Germinal center (tissue), 1 donor: ENCODE data around the gene PAK3.

Experiments used
- DNase-seq: peaks from one replicate; pipeline ENCODE4 v3.0.0; 2012; ENCODE audit warnings: mixed read lengths, low spot score

PAK3 gene

DNA sequence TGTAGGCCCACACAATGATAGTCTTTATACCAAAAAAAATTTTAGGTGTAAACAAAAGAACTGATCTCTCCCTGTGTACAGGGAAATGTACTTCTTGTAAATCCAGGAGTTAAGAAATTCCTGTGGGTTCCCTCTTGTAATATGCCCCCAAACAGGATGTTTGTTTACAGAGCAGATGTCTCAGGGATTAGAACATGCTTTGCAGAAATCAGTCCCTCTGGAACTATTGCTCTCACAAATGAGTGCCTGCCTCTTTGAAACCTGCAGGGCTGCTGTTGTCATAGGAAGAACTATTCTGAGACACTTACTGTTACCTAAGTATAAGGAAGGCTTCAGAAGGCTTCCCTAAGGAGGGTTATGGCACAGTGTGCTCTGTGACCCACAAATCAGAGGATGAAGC lies 35.6 kb downstream of the PAK3 start:
- DNase-seq = no peak

DNA sequence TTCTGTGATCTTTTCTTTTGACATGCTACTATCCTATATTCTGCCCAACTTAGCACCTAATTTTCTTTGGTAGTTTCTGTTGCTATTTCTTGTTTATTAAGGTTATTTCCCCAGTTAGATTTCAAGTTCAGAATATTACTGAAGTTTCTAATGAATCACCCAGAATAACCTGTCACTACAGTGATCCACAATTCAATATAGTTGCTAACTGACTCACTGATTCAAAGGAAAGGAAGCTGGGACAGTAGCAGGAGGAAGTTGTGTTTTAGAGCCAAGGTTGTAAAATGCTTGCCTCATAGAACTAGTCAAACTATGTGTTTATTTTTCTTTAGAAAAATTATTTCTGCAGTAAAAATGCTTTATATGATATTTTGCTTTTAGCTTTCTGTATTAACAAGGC lies 37.4 kb downstream of the PAK3 start:
- no peak for DNase-seq

DNA sequence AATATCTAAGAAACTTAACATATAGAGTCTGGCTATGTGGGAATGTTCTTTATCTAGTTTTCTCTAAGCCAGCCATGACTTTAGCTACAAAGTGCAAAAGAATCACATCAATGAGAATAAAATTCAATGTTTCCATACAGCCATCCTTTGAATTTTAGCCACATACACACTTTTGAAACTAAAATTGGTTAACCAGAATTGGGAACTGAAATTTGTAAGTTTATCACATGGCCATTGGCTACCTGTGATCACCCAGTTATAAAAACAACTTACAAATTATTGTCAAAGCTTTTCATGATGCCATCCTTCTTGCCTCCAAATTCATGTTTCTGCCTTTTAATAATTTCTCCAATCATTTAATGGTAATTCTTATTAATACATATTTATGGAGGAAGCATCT lies 49.9 kb downstream of the PAK3 start:
- no peak for DNase-seq

DNA sequence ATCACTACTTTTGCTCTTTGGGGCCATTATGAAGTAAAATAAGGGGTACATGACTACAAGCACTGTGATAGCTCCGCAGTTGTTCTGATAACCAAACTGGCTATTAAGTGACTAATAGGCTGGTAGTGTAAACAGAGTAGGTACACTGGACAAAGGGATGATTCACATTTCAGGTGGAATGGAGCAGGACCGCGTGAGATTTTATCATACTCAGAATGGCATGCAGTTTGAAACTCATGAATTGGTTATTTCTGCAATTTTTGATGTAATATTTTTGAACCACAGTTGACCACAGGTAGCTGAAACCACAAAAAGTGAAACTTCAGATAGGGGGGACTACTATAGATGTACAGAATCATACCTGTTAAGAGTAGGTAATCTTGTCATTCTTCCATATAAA lies 55.8 kb downstream of the PAK3 start:
- no peak for DNase-seq

DNA sequence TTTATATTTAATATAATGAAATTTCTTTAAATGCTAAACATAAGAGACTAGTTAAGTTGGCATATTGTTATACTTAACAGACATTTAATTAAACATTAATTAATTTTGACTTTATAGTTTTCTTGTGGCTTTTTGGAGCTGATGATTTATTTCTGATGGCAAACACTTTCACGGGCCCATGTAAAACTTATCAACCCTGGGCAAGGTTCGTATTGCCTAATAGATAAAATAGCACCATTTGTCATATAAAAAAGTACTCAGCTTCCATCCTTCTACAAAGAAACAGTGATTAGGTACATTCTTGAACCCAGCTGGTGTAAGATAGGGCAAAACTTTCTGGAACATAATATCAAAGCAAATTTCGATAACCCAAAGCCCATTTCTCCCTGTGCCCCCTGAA lies 63.2 kb downstream of the PAK3 start:
- no peak for DNase-seq

DNA sequence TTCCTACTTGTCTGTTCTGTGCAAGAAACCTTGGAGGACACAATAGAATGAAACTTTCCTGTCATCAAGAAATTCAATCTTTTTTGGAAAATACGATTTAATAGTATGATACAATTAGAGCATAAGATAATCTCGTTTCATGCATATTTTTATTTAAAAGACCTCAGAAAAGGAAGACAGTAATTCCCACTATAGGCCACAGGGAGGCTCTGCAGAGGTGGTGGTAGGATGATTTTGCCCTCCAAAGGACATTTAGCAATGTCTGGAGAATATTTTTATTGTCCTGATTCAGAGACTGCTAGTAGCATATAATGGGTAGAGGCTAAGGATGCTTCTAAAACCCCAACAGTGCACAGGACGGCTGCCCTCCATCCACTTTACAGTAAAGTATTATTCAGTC lies 68.7 kb downstream of the PAK3 start:
- DNase-seq = no peak

DNA sequence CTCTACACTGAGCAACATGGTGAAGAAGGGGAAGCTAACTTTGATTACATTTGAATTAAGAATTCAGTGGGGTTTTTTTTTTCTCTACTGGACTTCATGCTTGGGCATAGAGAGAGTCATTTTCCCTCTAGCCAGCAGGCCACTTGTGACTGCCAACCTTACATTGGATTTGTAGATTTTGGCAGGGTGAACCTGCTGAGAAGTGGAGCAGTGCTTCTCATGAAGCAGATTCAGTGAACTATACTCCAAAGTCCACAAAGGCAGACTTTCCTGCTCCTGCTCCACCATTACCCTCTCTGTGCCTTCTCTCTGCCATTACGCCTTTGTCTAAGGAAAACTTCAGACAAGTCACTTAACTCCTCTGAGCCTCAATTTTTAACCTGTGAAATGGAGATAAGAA lies 69.9 kb downstream of the PAK3 start:
- DNase-seq = no peak

DNA sequence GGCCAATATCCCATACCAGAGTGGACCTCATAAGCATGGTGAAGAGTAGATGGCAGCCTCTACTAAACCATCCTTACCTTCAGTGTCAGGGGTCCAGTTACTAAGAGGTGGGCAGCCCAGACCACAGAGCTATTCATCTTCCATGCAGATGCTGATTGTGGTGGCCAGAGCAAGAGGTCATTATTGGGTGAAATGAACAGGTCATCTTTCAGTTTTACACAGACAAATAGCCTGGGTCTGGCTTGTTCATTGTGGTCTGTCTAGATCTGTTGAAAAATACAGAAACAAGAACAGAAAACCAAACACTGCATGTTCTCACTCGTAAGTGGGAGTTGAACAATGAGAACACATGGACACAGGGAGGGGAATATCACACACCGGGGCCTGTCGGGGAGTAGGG lies 71.3 kb downstream of the PAK3 start:
- no peak for DNase-seq

DNA sequence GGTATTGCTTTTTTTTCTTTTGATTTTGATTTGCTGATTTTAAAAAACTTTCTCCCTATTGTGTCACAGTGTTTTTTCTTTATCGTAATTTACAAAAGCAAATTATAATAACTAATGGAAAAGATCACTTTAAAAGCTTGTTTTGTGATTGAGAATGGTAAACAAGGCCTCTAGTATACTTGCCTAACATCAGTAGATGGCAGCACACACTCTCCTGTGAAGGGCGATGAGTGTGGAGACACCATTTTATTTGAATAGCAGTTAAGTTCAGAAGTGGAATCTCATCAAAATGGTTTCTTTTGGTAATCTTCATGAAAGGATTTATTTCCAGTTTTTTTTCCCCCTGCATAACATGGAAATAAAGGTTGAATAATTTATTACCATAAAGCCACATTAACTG lies 72.3 kb downstream of the PAK3 start:
- DNase-seq = no peak

DNA sequence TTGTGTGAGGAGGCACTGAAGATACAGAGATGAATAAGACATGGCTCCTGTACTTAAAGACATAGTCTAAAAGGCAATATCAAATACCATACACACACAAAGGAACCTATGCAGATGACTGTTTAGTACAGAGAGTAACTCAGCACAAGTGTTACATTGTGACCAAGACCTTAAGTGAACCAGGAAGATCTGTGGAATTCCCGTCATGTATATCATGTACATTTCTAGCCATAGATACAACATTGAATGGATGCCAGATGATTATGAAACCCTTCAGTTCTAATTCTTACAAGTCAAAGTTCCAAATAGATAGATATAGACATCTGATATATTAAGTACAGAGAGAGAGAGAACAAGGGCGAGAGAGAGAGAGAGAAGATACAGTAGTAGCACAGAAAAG lies 73.2 kb downstream of the PAK3 start:
- DNase-seq = no peak

DNA sequence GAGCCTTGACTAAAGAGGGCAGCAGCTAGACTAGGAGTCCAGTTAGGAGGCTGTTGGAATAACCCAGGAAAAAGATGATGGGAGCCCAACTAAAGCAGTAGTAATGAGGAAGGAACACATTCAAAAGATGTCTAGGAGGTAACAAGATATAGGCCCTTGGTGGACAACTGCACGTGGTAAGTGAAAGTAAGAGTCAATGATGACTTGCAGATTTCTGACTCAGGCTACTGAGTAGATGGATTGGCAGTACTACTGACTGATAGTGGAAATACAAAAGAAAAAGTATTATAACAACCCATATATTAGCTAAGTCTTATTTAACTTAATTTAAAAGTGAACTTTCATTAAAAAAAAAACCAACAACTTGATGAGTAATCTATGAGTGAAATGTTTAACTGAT lies 74.0 kb downstream of the PAK3 start:
- no peak for DNase-seq

DNA sequence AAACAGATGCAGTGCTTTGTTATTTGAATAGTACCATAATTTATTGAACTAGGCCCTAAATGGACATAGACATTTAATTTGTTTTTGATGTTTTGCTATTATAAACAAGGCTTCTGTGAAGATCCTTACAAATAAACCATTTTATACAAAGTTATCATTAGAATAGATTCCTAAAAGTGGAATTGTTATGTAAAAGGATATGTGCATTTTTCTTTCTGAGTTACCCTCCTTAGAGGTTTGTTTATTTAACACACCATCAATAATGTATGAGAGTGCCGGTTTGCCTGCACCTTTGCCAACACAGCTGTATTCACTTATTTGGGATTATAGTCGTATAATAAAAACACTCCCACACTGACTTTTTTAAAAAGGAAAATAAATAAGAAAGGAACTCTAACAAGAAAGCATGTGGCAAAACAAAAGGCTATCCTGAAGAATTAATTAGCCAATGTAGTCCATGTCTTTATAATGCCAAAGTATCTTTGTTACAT lies 84.8 kb downstream of the PAK3 start:
- DNase-seq = no peak

DNA sequence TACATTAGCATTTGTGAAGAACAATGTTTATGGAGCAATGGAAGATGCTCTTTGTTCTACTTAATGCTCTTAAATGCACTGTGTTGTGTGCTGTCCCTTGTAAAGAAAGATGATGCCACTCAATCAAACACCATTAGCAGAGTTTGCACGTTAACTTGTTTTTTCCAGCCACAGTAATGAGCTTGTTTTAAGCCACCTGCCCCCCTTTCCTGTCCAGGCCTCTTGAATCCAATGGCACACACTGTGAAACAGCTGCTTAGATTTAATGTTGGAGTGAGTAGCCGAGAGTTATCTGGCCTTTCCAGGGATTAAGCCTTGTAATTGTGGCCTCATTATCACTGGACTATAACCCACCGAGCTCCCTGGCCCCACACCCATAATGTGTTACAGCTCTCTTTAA lies 86.0 kb downstream of the PAK3 start:
- no peak for DNase-seq

DNA sequence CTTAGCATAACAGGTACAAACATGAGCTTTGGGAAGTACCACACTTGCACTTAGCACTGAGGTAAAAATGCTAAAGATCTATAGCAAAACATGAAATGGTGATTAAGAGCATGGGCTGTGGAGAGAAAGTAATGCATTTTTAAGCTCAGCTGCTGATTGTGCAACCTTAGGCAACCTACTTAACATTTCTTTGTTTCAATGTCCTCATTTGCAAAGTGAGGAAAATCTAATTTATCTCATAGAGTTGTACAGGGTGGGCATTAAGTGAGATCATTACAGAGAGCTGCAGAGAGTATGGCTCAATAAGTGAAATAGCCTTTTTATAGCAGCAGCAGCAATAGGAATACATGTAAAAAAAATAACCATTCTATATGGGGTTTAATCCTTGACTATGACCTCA lies 87.0 kb downstream of the PAK3 start:
- DNase-seq = no peak

DNA sequence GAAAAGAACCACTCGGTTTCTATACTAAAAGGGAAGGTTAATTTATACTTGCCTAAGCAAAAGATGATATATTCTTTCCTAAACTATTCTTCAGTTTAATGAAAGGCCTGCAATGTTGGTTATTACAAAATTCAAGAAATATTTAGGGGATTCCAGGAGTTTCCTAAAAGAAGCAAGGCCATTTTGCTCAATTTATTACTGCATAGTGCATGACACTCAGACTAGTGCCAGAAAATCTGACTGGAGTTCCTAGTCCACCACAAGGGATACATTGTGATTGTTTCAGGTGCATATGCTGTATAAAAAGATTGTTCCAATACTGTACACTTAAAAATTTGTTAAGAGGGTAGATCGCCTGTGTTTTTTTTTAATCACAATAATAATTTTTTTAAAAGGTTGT lies 95.6 kb downstream of the PAK3 start:
- DNase-seq = no peak

DNA sequence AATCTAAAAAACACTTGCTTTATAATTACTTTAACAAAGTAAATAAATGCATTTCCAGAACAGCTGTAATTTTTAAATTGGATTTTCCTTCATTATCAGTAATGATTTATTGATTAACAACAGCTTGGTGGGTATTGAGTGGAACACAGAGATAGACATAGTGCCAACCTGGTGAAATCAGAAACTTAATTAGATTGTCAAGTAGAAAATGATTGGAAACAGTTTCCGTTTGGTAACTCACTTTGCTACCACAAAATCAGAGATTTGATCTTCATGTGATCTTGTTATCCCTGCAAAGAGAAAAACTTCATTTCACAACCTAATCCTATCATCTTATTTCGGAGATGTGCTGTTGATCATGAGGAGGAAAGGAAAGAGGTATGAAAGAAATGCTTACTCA lies 103.5 kb downstream of the PAK3 start:
- DNase-seq = no peak

DNA sequence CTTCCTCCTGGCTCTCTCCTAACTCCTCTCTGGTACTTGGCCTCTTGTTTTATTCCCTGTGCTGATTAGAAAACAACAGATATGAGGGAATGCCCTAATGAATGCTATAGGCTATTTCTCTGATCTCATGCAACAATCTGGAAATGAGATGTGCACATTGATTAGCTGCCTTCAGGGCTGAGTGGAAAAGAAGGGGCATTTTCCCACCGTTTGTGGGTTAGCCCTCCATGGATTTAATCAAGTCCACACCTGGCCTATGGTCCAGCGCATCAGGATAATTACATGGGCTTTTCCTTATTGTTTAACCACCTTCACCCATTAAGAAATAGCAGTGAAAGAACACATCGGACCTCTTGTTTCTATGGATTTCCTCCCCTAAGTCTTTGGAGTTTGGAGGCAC lies 104.3 kb downstream of the PAK3 start:
- no peak for DNase-seq

DNA sequence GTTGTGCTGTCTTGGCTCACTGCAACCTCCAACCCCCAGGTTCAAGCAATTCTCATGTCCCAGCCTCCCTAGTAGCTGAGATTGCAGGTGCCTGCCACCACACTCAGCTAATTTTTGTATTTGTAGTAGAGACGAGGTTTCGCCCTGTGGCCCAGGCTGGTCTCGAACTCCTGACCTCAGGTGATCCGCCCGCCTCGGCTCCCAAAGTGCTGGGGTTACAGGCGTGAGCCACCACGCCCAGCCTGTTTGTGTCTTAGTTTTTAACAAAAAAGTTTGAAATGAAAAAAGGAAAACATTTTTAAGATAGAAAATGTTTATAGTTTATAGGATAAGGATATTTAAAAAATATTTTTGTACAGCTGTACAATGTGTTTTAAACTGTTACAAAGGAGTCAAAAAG lies 111.9 kb downstream of the PAK3 start:
- no peak for DNase-seq

DNA sequence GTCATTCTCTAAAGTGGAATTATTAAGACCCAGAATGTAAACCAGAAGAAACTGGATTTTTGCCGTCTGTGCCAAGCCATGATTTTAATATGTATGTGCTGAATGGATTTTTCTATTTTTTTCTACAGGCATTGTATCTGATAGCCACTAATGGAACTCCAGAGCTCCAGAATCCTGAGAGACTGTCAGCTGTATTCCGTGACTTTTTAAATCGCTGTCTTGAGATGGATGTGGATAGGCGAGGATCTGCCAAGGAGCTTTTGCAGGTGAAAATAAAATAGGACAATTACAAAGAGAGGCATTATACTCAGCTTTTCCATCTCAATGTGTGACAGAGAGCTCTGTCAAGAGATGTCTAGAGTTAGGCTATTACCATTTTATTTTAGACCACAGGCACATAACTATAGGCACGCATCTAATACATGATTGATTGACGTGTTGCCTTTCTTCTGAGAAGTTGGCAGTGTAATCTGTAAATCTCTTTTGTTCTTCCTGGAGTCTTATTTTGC lies 120.4 kb downstream of the PAK3 start:
- no peak for DNase-seq

DNA sequence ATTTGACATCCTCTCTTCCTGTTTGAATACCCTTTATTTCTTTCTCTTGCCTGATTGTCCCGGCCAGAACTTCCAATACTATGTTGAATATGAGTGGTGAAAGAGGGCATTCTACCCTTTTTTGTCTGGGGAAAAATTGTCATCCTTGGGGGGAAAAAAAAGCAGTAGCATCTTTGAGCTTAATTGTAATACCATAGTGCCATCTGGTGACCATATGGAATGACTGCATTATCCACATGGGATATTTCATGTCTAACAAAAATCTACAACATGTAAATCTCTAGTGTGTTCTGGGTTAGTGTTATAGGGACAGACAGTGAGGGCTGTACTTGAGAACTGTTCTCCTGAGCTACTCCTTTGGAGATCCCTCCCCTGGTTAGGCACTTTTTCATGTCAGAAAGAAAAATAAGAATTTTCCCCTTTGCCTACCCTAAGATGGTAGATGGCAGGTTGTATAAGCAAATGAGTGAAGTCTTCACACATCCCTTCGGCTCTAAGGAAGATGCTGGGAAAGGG lies 148.3 kb downstream of the PAK3 start:
- no peak for DNase-seq

DNA sequence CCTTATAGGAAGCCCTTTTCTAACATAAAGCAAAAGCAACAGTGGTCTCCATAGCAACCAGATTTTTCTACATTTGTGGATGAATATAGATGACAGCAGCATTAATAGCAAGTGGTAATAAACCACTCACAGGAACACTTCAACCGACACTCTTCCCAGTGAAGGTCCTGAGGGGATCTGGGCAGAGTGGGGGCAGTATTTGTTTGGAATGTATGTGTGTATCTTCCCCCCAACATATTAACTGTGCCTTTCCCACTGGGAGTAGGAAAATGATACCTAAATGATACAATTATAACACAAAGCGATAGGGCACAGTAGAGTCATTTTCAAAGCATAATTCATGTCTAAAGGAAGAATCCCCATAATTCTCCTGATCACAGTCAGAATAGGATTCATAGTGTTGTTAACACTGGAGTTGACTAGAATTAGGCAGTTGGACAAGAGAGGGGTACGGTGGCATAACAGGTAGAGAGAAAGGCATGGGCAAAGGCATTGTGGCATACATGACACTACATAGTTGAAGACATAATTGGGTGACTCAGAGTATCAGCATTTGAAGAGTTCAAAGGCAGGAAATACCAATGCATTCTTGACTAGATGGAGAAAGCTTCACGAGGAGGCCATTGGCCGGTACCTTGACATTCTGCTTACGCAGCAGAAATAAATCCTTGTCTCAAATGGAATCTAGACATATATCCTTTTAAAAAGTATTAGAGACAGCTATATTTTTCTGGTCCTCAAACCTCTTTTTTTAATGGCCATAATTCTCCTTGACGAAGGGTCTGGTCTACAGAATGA lies 159.1 kb downstream of the PAK3 start:
- DNase-seq = no peak

DNA sequence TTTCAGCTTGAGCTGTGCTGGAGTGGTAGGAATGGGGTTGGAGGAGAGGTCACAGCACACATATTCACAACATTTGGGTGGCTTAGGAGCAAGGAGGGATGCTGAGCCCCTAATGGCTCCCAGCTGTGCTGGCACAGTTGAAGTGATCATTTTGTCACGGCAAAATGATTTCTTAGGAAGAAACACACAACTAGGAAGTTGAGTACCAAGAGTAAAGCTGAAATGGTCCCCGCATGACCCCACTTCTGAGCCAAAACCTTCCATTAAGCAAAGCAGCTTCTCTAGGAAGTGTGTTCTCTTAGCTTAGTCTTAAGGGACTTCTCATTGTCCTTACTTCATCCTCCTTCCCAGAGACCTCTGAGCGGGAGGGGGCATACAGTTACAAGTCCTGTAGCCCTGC lies 161.7 kb downstream of the PAK3 start:
- DNase-seq = no peak

DNA sequence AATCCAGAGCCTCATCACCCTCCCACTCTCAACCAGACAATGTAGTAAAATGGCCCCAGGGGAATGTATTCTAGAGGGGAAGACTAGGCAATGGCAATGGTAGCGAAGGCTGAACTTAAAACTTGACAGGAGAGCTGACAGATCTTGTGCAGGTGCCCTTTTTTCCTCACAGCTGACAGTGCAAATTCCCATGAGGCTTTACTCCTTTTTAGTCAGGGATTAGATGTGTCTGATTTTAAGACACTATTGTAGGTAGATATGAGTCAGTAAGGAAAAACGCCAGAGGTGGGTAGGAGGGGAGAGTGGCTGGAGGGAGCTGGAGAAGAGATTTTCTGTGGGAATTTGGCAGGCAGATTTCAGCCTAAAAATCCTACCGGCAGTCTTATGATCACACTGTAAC lies 163.6 kb downstream of the PAK3 start:
- DNase-seq = no peak

DNA sequence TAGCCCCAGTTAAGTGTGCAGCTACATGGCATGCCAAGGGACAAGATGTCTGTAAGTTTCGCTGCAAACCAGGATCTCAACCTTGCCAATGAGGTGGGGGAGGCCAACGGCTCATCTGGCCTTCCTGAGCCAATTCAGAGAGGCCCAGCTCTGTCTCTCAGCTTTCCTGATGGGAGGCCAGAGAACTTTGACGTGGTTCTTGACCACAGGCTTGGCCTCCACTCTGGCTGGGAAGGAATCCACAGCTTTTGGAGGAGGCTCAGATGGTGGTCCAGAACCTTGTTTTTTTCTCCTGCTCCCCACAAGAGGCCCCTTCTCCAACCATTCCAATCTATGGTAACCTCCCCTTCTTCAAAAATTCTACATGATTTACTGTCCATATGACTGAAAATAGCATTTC lies 164.5 kb downstream of the PAK3 start:
- no peak for DNase-seq
